Measurements from ENCODE around the gene AIRE.

- TF ChIP-seq CREB1 (CRISPR knock-in tag; IDR thresholded peaks at IDR 0.05) (no peak), HMGA2 (CRISPR knock-in tag; IDR thresholded peaks at IDR 0.05) (no peak), CTCF (IDR thresholded peaks at IDR 0.05) (no peak), MAX (CRISPR knock-in tag; IDR thresholded peaks at IDR 0.05) (no peak), ZBTB21 (CRISPR knock-in tag; IDR thresholded peaks at IDR 0.05; ENCODE audit: borderline replicate concordance) (no peak), NR2C2 (CRISPR knock-in tag; IDR thresholded peaks at IDR 0.05) (no peak), ELF4 (CRISPR knock-in tag; IDR thresholded peaks at IDR 0.05; ENCODE audit: low read depth) (no peak), IRF2 (CRISPR knock-in tag; IDR thresholded peaks at IDR 0.05; ENCODE audit: borderline replicate concordance, low read depth) (no peak), ZNF416 (CRISPR knock-in tag; IDR thresholded peaks at IDR 0.05) (no peak), ATF3 (CRISPR knock-in tag; conservative IDR thresholded peaks at IDR 0.05) (no peak)
- TF ChIP-seq, protein P1, sequence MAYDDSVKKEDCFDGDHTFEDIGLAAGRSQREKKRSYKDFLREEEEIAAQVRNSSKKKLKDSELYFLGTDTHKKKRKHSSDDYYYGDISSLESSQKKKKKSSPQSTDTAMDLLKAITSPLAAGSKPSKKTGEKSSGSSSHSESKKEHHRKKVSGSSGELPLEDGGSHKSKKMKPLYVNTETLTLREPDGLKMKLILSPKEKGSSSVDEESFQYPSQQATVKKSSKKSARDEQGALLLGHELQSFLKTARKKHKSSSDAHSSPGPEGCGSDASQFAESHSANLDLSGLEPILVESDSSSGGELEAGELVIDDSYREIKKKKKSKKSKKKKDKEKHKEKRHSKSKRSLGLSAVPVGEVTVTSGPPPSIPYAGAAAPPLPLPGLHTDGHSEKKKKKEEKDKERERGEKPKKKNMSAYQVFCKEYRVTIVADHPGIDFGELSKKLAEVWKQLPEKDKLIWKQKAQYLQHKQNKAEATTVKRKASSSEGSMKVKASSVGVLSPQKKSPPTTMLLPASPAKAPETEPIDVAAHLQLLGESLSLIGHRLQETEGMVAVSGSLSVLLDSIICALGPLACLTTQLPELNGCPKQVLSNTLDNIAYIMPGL (CRISPR knock-in tag; IDR thresholded peaks at IDR 0.05) = no peak
- TF ChIP-seq, protein P2, sequence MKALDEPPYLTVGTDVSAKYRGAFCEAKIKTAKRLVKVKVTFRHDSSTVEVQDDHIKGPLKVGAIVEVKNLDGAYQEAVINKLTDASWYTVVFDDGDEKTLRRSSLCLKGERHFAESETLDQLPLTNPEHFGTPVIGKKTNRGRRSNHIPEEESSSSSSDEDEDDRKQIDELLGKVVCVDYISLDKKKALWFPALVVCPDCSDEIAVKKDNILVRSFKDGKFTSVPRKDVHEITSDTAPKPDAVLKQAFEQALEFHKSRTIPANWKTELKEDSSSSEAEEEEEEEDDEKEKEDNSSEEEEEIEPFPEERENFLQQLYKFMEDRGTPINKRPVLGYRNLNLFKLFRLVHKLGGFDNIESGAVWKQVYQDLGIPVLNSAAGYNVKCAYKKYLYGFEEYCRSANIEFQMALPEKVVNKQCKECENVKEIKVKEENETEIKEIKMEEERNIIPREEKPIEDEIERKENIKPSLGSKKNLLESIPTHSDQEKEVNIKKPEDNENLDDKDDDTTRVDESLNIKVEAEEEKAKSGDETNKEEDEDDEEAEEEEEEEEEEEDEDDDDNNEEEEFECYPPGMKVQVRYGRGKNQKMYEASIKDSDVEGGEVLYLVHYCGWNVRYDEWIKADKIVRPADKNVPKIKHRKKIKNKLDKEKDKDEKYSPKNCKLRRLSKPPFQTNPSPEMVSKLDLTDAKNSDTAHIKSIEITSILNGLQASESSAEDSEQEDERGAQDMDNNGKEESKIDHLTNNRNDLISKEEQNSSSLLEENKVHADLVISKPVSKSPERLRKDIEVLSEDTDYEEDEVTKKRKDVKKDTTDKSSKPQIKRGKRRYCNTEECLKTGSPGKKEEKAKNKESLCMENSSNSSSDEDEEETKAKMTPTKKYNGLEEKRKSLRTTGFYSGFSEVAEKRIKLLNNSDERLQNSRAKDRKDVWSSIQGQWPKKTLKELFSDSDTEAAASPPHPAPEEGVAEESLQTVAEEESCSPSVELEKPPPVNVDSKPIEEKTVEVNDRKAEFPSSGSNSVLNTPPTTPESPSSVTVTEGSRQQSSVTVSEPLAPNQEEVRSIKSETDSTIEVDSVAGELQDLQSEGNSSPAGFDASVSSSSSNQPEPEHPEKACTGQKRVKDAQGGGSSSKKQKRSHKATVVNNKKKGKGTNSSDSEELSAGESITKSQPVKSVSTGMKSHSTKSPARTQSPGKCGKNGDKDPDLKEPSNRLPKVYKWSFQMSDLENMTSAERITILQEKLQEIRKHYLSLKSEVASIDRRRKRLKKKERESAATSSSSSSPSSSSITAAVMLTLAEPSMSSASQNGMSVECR (CRISPR knock-in tag; IDR thresholded peaks at IDR 0.05; ENCODE audit: borderline replicate concordance) = no peak
These were observed 27.0 kb downstream of the AIRE start for GRCh38 chr21:44312716-44313115.
